Stimulated activated naive CD8-positive, alpha-beta T cell treated with anti-CD3 and anti-CD28 coated beads, Interleukin-15, amount 100 ng/mL, for 72 hours (primary cell): ENCODE data around the gene ATG5.

Experiments
- ATAC-seq: fragments of 150-1000 bp; cut with Tn5 transposase; 2 replicates; pipeline ENCODE4 v1.10.0; 2021; ENCODE audit warnings: mild to moderate bottlenecking, moderate library complexity
- DNase-seq, 2 donors: peaks; one replicate each; pipeline ENCODE4 v3.0.0; 2021 to 2022
- H3K27ac Mint-ChIP-seq, 2 donors: one replicate each; pipeline ENCODE4 v1.8.0; 2022; ENCODE audit warnings: mild to moderate bottlenecking in 2 of 2, mixed read lengths in 2 of 2, moderate library complexity in 2 of 2
- H3K27me3 Mint-ChIP-seq: one replicate; pipeline ENCODE4 v1.8.0; 2022; ENCODE audit warnings: mixed read lengths
- H3K4me1 Mint-ChIP-seq: one replicate; pipeline ENCODE4 v1.8.0; 2022; ENCODE audit warnings: mild to moderate bottlenecking, mixed read lengths
- H3K4me3 Mint-ChIP-seq, 2 donors: one replicate each; pipeline ENCODE4 v1.8.0; 2022; ENCODE audit warnings: mild to moderate bottlenecking in 2 of 2, mixed read lengths in 2 of 2, moderate library complexity in 1 of 2
- H3K9me3 Mint-ChIP-seq, 2 donors: one replicate each; pipeline ENCODE4 v1.8.0; 2022; ENCODE audit warnings: mixed read lengths in 2 of 2

ATG5 gene

DNA sequence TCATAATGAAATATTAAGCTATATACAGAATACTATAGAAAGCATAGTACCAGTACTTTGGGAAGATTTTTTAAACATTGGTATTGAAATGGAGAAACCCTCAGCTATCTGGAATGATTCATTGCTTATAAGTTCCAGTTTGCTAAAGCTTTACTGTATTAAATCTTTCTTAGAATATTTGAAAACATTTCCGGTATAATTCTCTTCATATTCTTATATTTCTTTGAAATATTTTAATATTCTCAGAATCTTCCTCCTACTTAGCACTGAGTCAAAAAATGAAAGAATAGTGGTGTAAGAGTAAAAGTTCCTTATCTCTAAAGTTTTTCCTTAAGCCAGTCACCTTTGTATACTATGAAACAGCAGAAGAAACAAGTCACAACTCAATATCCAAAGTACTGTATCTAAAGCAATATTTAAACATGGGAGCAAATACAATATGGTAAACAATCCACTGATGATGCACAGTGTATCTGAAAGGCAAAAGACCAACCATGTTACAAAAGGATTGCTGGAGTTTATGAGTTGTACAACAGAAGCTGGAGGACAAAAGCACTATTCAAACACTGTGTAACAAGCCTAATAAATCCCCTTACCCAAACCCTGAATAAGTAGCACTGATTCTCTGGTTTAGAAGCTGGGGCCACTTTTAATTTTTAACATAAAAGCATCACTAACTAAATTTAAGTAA lies 137.3 kb downstream of the ATG5 start:
- H3K9me3 Mint-ChIP-seq, result no peaks in the 10 kb centered on the region
- H3K4me1 Mint-ChIP-seq, result peaks cover 66% of the 10 kb centered on the region
- ATAC-seq (peak; percentile 31), DNase-seq (no peak)
- peak overlapping the region; percentile 38 to 45 for H3K4me3 Mint-ChIP-seq
- no peaks in the 10 kb centered on the region for H3K27me3 Mint-ChIP-seq
- peak overlapping the region; percentile 48 to 97 for H3K27ac Mint-ChIP-seq

DNA sequence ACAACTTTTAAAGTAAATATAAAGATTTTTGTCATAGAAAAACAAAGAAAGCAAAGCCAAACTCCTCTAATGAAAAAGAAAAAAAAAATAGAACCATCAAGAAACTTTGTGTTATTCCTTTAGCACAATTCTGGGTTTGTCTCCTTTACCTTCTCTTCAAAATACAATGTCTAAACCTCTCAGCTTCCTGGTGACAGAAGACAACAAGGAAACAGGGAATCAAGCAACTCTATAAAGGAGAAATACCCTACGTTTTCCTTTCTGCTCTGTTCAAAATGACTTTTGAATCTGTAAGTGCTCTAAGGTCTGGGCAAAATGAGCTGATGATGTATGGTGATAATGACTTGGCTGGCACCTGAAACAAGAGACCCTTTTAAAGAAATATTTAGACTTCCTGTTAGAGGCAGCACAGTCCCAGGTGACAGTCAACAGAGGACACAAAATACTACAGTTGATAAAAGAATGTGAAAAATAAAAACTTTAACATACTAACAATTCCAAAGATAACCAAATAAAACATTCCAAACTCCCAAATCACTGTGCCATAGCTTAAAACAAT lies 138.1 kb downstream of the ATG5 start:
- H3K4me1 Mint-ChIP-seq, result peaks cover 62% of the 10 kb centered on the region
- ATAC-seq (no peak), DNase-seq (no peak)
- no peaks in the 10 kb centered on the region for H3K9me3 Mint-ChIP-seq
- H3K4me3 Mint-ChIP-seq, result peak overlapping the region; percentile 25 to 70
- no peaks in the 10 kb centered on the region for H3K27me3 Mint-ChIP-seq
- H3K27ac Mint-ChIP-seq, result peak overlapping the region; percentile 90 to 97

DNA sequence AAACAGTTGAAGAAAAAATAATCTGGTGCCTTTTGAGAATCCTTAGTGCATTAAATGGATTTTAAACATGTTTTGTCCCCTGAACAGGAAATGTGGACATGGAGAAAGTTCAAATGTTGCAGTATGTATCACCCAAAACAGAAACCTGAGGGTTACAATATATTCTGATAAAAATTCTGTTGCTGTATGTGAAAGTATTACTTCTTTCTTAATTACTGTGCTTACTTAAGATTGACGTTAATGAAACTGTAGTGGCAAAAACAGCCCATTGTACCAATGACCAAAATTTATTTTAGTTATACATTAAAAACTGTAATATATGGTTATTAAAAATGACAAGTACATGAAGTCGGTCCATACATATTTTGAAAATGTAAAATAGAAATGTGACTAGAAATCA lies 138.8 kb downstream of the ATG5 start:
- Mint-ChIP-seq H3K27me3 (no peaks in the 10 kb centered on the region), H3K9me3 (no peaks in the 10 kb centered on the region), H3K4me3 (peak overlapping the region; percentile 68 to 71), H3K4me1 (peaks cover 70% of the 10 kb centered on the region), H3K27ac (peak overlapping the region; percentile 93 to 97)
- DNase-seq, result no peak
- peak; percentile 74 for ATAC-seq

- peaks cover 67% of the 10 kb centered on the region for H3K4me1 Mint-ChIP-seq
Observed at GRCh38 chr6:106186172-106186571, 139.4 kb downstream of the ATG5 start.

DNA sequence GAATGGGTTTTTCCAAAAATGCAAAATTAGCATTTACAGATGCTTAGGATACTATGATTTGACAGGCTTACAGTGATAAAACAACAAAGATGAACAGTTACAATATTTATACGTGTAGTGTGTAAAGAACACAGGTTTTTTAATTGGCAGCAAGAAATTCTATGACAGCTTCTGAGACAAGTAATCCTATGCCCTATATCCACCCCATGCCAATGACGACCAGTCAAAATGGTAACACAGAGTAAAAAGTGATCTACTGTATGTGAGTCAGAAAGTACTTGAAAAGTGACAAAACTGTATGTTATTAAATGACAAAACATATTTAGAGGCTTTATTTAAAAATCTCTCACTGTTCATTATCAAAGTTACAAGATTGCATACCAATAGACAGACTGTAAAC lies 139.9 kb downstream of the ATG5 start:
- Mint-ChIP-seq H3K9me3 (no peaks in the 10 kb centered on the region), H3K27me3 (no peaks in the 10 kb centered on the region), H3K4me1 (peaks cover 66% of the 10 kb centered on the region), H3K27ac (peak overlapping the region; percentile 93 to 95), H3K4me3 (peak overlapping the region; percentile 68 to 71)
- peak; percentile 74 for ATAC-seq
- DNase-seq, result peak in 1 of 2 donors; percentile 45

More at GRCh38 chr6:106186172-106186571, 139.4 kb downstream of the ATG5 start:
- H3K9me3 Mint-ChIP-seq, result no peaks in the 10 kb centered on the region
- no peaks in the 10 kb centered on the region for H3K27me3 Mint-ChIP-seq
- DNase-seq (peak; percentile 50 to 52), ATAC-seq (peak; percentile 64)
- peak overlapping the region; percentile 93 to 95 for H3K27ac Mint-ChIP-seq
- H3K4me3 Mint-ChIP-seq, result peak overlapping the region; percentile 68 to 71

- Mint-ChIP-seq H3K27me3 (no peaks in the 10 kb centered on the region), H3K4me1 (peaks cover 66% of the 10 kb centered on the region), H3K9me3 (no peaks in the 10 kb centered on the region), H3K4me3 (peak overlapping the region; percentile 50 to 71), H3K27ac (peak overlapping the region; percentile 9 to 85)
- peak; percentile 8 for ATAC-seq
- no peak for DNase-seq
Observed at GRCh38 chr6:106184629-106185028, 140.9 kb downstream of the ATG5 start.

DNA sequence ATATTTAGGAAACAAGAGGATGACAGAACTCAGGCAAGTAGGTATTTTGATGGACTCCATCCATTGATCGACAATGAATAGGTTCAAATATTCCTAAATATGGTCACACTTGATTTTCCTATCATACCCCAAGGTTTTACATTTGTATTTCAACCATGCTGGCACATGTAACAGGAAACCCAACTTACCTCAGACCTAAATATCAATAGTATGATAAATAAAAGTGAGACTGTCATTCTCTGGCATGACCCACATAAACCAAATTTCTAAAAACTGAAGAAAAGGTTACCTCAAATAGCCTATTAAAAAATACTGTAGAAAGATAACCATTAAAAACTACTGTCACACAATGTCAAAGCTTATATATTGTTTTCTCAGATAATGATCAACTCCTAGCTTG lies 142.1 kb downstream of the ATG5 start:
- H3K9me3 Mint-ChIP-seq, result no peaks in the 10 kb centered on the region
- no peak for ATAC-seq
- no peak overlapping the region for H3K27ac Mint-ChIP-seq
- peak overlapping the region; percentile 10 to 64 for H3K4me3 Mint-ChIP-seq
- no peak for DNase-seq
- H3K27me3 Mint-ChIP-seq, result no peaks in the 10 kb centered on the region
- H3K4me1 Mint-ChIP-seq, result peaks cover 56% of the 10 kb centered on the region

- Mint-ChIP-seq H3K27me3 (no peaks in the 10 kb centered on the region), H3K4me3 (no peak overlapping the region), H3K4me1 (peaks cover 48% of the 10 kb centered on the region), H3K27ac (no peak overlapping the region), H3K9me3 (no peaks in the 10 kb centered on the region)
- ATAC-seq (no peak), DNase-seq (no peak)
Observed at GRCh38 chr6:106182455-106182854, 143.1 kb downstream of the ATG5 start.

- H3K27ac Mint-ChIP-seq, result no peak overlapping the region
- ATAC-seq, result peak; percentile 39
- peaks cover 4% of the 10 kb centered on the region for H3K27me3 Mint-ChIP-seq
- H3K4me1 Mint-ChIP-seq, result peaks cover 47% of the 10 kb centered on the region
- no peak overlapping the region for H3K4me3 Mint-ChIP-seq
- no peaks in the 10 kb centered on the region for H3K9me3 Mint-ChIP-seq
- DNase-seq, result no peak
Observed at GRCh38 chr6:106181664-106182418, 143.7 kb downstream of the ATG5 start.

DNA sequence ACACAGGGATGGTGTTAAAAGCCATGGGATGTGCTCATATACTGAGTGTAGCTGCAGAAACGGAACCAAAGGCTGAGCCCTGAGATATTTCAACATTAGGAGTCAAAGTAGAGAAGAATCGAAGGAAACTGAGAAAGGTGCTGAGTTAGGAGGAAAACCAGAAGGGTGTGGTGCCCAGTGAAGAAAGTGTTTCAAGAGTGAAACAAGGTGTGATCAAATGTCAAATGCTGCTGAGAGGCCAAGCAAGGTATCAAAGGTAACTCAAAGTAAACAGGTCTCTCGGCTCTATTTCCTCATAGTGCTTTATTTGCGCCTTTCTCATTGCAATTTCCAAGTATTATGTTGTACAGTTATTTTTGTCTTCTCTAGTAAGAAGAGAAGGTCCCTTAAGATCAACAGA lies 145.4 kb downstream of the ATG5 start:
- ATAC-seq, result no peak
- H3K4me3 Mint-ChIP-seq, result no peak overlapping the region

GRCh38 chr6:106178900-106179299 lies 146.7 kb downstream of the ATG5 start:
- Mint-ChIP-seq H3K4me1 (peaks cover 31% of the 10 kb centered on the region), H3K9me3 (peaks cover 0 to 6% of the 10 kb centered on the region in 2 donors), H3K27me3 (peaks cover 13% of the 10 kb centered on the region), H3K27ac (no peak overlapping the region), H3K4me3 (peak overlapping the region in 1 of 2 donors; percentile 28)
- DNase-seq (no peak), ATAC-seq (no peak)

More for the DNA sequence above, 145.4 kb downstream of the ATG5 start:
- Mint-ChIP-seq H3K9me3 (peaks cover 0 to 6% of the 10 kb centered on the region in 2 donors), H3K27me3 (peaks cover 13% of the 10 kb centered on the region), H3K4me1 (peaks cover 42% of the 10 kb centered on the region), H3K27ac (no peak overlapping the region)
- no peak for DNase-seq

DNA sequence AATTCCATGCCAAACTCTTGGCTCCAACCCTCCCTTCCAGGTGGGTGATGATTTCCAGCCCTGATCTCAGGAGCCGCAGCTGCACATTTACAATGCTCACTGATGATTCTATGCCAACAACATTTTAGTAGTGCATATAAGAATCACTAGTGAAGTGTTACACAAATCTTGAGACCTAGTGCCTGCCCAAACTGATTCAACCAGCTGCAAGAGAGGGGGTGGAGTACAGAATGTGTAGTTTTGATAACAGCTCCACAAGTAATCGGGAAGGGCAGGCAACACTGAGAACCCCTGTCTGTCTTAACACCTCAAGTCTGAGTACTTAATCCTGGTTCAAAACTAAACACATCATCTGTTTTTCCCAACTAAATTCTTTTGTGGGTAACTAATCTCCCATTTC lies 147.8 kb downstream of the ATG5 start:
- DNase-seq (no peak), ATAC-seq (no peak)
- no peak overlapping the region for H3K27ac Mint-ChIP-seq
- H3K4me1 Mint-ChIP-seq, result peaks cover 29% of the 10 kb centered on the region
- peaks cover under 1 to 6% of the 10 kb centered on the region in 2 donors for H3K9me3 Mint-ChIP-seq
- H3K27me3 Mint-ChIP-seq, result peaks cover 13% of the 10 kb centered on the region
- no peak overlapping the region for H3K4me3 Mint-ChIP-seq

DNA sequence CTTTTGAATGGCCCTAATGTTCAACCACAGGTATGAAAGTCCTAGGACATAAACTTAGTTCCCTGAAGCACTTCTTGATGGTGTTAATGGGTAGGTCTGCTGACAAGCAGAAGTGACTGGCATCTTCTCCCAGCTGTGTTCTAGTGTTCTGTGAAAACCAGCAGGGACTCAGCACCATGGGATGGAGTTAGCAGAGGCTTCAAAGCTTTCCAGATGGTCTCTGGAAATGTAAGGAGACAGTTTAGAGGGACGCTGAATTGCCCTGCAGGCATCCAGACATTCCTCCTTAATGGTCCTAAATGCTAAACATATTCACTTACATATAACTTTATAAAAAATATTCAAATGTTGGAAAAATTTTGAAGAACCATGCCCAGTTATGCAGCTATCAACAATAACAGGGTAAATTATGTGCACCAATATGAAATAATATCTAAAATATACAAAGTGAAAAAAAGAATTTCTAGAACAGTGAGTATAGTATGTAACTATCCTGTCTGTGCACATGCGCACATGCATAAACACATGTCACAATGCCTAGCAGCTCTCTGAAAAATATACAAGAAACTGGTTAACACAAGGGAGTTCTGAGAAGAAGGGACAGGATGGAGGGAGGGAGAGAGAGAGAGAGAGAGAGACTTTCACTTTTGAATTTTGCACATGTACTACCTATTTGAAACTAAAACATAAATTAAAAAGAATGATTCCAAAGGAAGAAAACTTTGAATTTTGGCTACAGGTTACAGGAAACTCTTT lies 152.3 kb downstream of the ATG5 start:
- Mint-ChIP-seq H3K27ac (no peak overlapping the region), H3K9me3 (peaks cover 6 to 7% of the 10 kb centered on the region in 2 donors), H3K4me3 (no peak overlapping the region), H3K4me1 (peaks cover 53% of the 10 kb centered on the region), H3K27me3 (peaks cover 13% of the 10 kb centered on the region)
- no peak for ATAC-seq
- no peak for DNase-seq

DNA sequence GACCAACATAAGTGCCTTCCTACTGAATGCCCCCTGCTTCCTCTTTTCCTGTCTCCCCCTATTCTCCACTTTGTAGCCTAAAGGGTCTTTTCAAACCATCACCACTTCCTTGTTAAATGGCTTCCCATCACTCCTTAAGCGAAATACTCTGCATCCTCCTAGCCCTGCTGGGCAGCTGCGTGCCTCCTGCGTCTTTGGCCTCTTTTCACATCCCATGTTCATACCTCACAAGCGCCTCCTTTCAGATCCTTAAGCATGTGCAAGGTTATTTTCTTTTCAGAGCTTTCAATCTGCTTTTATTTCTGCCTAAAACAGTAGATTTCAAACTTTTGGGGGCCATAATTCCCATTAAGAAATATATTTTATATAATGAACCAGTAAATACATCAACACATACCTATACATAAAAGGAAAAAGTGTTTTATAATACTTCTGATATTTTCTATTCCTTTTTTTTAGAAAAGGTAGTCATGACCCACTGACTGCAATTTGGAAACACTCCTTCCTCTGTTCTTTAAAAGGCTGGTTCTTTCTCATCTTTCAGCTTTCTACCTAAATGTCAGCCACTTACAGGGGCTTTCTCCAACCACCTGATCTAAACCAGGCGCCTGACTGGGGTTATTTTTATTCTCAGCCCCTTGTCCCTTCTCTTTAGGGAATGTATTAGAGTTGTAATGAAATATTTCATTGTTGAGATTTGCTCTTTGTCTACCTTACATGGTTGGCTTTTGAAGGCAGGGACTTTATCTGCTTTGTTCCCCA lies 155.3 kb downstream of the ATG5 start:
- DNase-seq, result no peak
- Mint-ChIP-seq H3K27me3 (no peaks in the 10 kb centered on the region), H3K9me3 (peaks cover 4 to 7% of the 10 kb centered on the region in 2 donors), H3K4me1 (peaks cover 72% of the 10 kb centered on the region), H3K27ac (peak overlapping the region in 1 of 2 donors; percentile 85), H3K4me3 (peak overlapping the region; percentile 22 to 37)
- ATAC-seq, result no peak

GRCh38 chr6:106169517-106169916 lies 156.0 kb downstream of the ATG5 start:
- ATAC-seq, result no peak
- H3K4me3 Mint-ChIP-seq, result peak overlapping the region; percentile 5 to 37
- DNase-seq, result no peak
- H3K27me3 Mint-ChIP-seq, result no peaks in the 10 kb centered on the region
- H3K4me1 Mint-ChIP-seq, result peaks cover 78% of the 10 kb centered on the region
- H3K27ac Mint-ChIP-seq, result peak overlapping the region in 1 of 2 donors; percentile 36
- peaks cover 7% of the 10 kb centered on the region in 2 donors for H3K9me3 Mint-ChIP-seq
